ENCODE measurements around the gene WWC2.

WWC2 gene

GRCh38 chr4:183347146-183347545 lies 248.1 kb downstream of the WWC2 start:
- TF ChIP-seq EZH2 (IDR thresholded peaks at IDR 0.05; ENCODE audit: borderline replicate concordance, low read depth, low read length, severe bottlenecking): no peak
- TF ChIP-seq CTCF (IDR thresholded peaks at IDR 0.05; ENCODE audit: borderline replicate concordance, extremely low read depth, low read length, poor library complexity, severe bottlenecking): no peak
- H3K27ac ChIP-seq (ENCODE audit: low read length): no peak overlapping the region
- ATAC-seq (ENCODE audit: insufficient read depth, low read depth) (no peak), DNase-seq (no peak)
- H3K9ac ChIP-seq (ENCODE audit: low read depth, low read length): no peak overlapping the region
- H3K36me3 ChIP-seq (ENCODE audit: insufficient read depth, low read length): no peaks in the 10 kb centered on the region
- H3K79me2 ChIP-seq (ENCODE audit: insufficient read depth, low read length): no peaks in the 10 kb centered on the region
- H3K27me3 ChIP-seq (ENCODE audit: insufficient read depth, low read length, poor library complexity): no peaks in the 10 kb centered on the region
- H3K4me2 ChIP-seq (ENCODE audit: insufficient read depth, low read length): no peak overlapping the region
- H3K4me3 ChIP-seq (ENCODE audit: low read depth in 1 of 2, low read length in 2 of 2): no peak overlapping the region
- H3K9me3 ChIP-seq (ENCODE audit: insufficient read depth, low read length, severe bottlenecking): no peaks in the 10 kb centered on the region
- no peak overlapping the region for H2AFZ ChIP-seq (ENCODE audit: low read depth, low read length)
- H3K4me1 ChIP-seq (ENCODE audit: insufficient read depth, low read length): no peaks in the 10 kb centered on the region
- H4K20me1 ChIP-seq (ENCODE audit: insufficient read depth, low read length): no peaks in the 10 kb centered on the region

- H3K4me1 ChIP-seq (ENCODE audit: insufficient read depth, low read length): no peaks in the 10 kb centered on the region
- ATAC-seq (ENCODE audit: insufficient read depth, low read depth) (no peak), DNase-seq (no peak)
- no peak overlapping the region for H3K9ac ChIP-seq (ENCODE audit: low read depth, low read length)
- H3K4me3 ChIP-seq (ENCODE audit: low read depth in 1 of 2, low read length in 2 of 2): no peak overlapping the region
- H3K9me3 ChIP-seq (ENCODE audit: insufficient read depth, low read length, severe bottlenecking): no peaks in the 10 kb centered on the region
- H3K79me2 ChIP-seq (ENCODE audit: insufficient read depth, low read length): no peaks in the 10 kb centered on the region
- H3K27me3 ChIP-seq (ENCODE audit: insufficient read depth, low read length, poor library complexity): no peaks in the 10 kb centered on the region
- no peak overlapping the region for H2AFZ ChIP-seq (ENCODE audit: low read depth, low read length)
- no peaks in the 10 kb centered on the region for H3K36me3 ChIP-seq (ENCODE audit: insufficient read depth, low read length)
- TF ChIP-seq CTCF (IDR thresholded peaks at IDR 0.05; ENCODE audit: borderline replicate concordance, extremely low read depth, low read length, poor library complexity, severe bottlenecking) (no peak), EZH2 (IDR thresholded peaks at IDR 0.05; ENCODE audit: borderline replicate concordance, low read depth, low read length, severe bottlenecking) (no peak)
- H3K27ac ChIP-seq (ENCODE audit: low read length): no peak overlapping the region
- H3K4me2 ChIP-seq (ENCODE audit: insufficient read depth, low read length): no peak overlapping the region
- no peaks in the 10 kb centered on the region for H4K20me1 ChIP-seq (ENCODE audit: insufficient read depth, low read length)
Measured at GRCh38 chr4:183347566-183347965, 248.5 kb downstream of the WWC2 start.

- no peaks in the 10 kb centered on the region for H3K9me3 ChIP-seq (ENCODE audit: insufficient read depth, low read length, severe bottlenecking)
- no peaks in the 10 kb centered on the region for H3K27me3 ChIP-seq (ENCODE audit: insufficient read depth, low read length, poor library complexity)
- H2AFZ ChIP-seq (ENCODE audit: low read depth, low read length): no peak overlapping the region
- no peaks in the 10 kb centered on the region for H3K79me2 ChIP-seq (ENCODE audit: insufficient read depth, low read length)
- no peaks in the 10 kb centered on the region for H3K36me3 ChIP-seq (ENCODE audit: insufficient read depth, low read length)
- H3K4me2 ChIP-seq (ENCODE audit: insufficient read depth, low read length): no peak overlapping the region
- H3K9ac ChIP-seq (ENCODE audit: low read depth, low read length): no peak overlapping the region
- TF ChIP-seq CTCF (IDR thresholded peaks at IDR 0.05; ENCODE audit: borderline replicate concordance, extremely low read depth, low read length, poor library complexity, severe bottlenecking) (no peak), EZH2 (IDR thresholded peaks at IDR 0.05; ENCODE audit: borderline replicate concordance, low read depth, low read length, severe bottlenecking) (no peak)
- ATAC-seq (ENCODE audit: insufficient read depth, low read depth): no peak
- no peaks in the 10 kb centered on the region for H3K4me1 ChIP-seq (ENCODE audit: insufficient read depth, low read length)
- no peak for DNase-seq
- H3K27ac ChIP-seq (ENCODE audit: low read length): no peak overlapping the region
- no peak overlapping the region for H3K4me3 ChIP-seq (ENCODE audit: low read depth in 1 of 2, low read length in 2 of 2)
- H4K20me1 ChIP-seq (ENCODE audit: insufficient read depth, low read length): no peaks in the 10 kb centered on the region
Measured at GRCh38 chr4:183348136-183348535, 249.1 kb downstream of the WWC2 start.
